Motor neuron (in vitro differentiated cells): ENCODE measurements around the gene DLGAP4. TPM values are rescaled to one million over a fixed set of nuclear protein-coding genes. Genes with fewer than 3 reads are reported as not detected.
A peak's percentile ranks its signal among the peaks of the same experiment; 100 is the strongest.

Source experiments
- ATAC-seq, 8 experiments: fragments of 200-7000 bp; cut with Tn5 transposase; replicated peaks in 6 of 8; 2 replicates each; pipeline ENCODE4 v1.8.0; 2021; ENCODE audit warnings: mild to moderate bottlenecking in 8 of 8, moderate library complexity in 8 of 8
- H3K27ac ChIP-seq, 2 donors: fragments of 250-450 bp; sonication (Bioruptor Pico); 2 replicates each; pipeline ENCODE4 v1.9.0; 2021; ENCODE audit warnings: antibody characterized with exemption in 2 of 2, mild to moderate bottlenecking in 2 of 2, moderate library complexity in 1 of 2
- H3K4me1 ChIP-seq, 2 donors: fragments of 250-450 bp; sonication (Bioruptor Pico); replicated peaks in 1 of 2; 2 replicates each; pipeline ENCODE4 v1.6.1; 2021; ENCODE audit warnings: antibody characterized with exemption in 2 of 2, mild to moderate bottlenecking in 2 of 2, moderate library complexity in 1 of 2
- H3K4me3 ChIP-seq, 5 donors: fragments of 250-450 bp; sonication (Bioruptor Pico); 2 replicates each; pipeline ENCODE4 v1.9.0; 2021; ENCODE audit warnings: antibody characterized with exemption in 5 of 5, mild to moderate bottlenecking in 5 of 5, moderate library complexity in 4 of 5
- WGBS, 10 experiments: fragments of 450-650 bp; shearing (Covaris generic); methylation state at CpG; one replicate each; pipeline ENCODE4 v1.0.0; 2022; 5-methylcytosine and 5-hydroxymethylcytosine counted together
- in situ Hi-C, 9 experiments: fragments of 400-800 bp; cut with MboI; loops; one replicate each; pipeline ENCODE4 v1.15.0; 2021; ENCODE audit warnings: low sequenced_read_pairs in 9 of 9, low pct_unique_long_range_greater_than_20kb in 2 of 9; ENCODE audit not compliant: unreplicated experiment in 9 of 9
- total RNA-seq, 8 experiments: library from RNA; unstranded; fragments of 300-600 nt; gene quantifications; 2 replicates each; pipeline versions ENCODE4 v1.2.3 to v1.2.4, GENCODE V29; 2022

Gene DLGAP4
- total RNA-seq, 8 experiments from 2014 or later = 13.3 to 51.8 (median 40.0) TPM

- peak; percentile 48 to 88 (median 82) for ATAC-seq
- Histone ChIP-seq H3K4me1 (peaks cover 28 to 33% of the 10 kb centered on the region in 2 donors), H3K4me3 (peak overlapping the region; percentile 79 to 99 (median 81)), H3K27ac (peak overlapping the region; percentile 94 to 96)
- WGBS, 10 experiments = 55 to 100% (median 81%) methylated on average over 1 to 11 of the region's 96 CpGs; no CpG with 5 or more reads in 3 of the 10 experiments
- in situ Hi-C loops = no loop called here
These were observed 154.8 kb downstream of the DLGAP4 start for GRCh38 chr20:36460648-36461599.

- peak in 6 of 8 experiments; percentile 2 to 50 (median 42) for ATAC-seq
These were observed 155.7 kb downstream of the DLGAP4 start for GRCh38 chr20:36461600-36462439.

DNA sequence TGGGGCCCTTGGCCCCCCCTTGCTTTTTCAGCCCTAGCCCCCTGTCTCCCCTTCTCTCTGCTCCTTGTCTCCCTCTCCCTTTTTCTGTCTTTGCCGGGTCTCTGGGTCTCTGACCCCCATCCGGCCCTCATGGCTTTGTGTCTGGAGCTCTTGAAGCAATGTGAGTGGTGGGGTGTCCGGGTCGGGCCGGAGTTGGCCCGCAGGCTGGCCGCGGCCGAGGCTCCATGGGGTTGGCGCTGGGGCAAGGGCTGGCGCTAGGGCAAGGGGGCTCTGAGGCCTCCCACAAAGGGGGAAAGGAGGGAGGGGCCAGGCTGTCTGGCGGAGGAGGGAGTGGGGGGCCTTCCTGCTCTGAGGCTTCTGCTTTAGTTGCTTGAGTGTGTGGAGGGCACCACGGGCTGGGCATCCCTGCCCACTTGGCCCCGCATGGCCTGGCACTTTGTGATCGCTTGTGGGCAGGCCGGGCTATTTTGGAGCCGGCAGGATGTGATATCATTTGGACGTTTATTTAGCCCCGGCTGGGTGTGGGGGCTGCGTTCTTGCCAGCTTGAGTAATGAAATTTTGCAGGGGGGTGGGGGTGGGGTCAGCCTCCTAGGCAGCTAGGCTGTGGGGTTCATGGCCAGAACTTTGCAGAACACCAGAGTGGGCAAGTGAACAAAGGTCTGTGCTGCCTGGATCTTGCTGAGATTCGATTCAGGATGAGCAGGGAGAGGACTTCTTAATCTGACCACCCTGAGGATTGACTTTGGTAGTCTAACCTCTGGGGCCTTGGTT is 156.5 kb downstream of the DLGAP4 start:
- ATAC-seq = peak in 1 of 8 experiments; percentile 1
- Histone ChIP-seq H3K27ac (peak overlapping the region; percentile 94 to 96), H3K4me3 (peak overlapping the region; percentile 79 to 99 (median 81)), H3K4me1 (peaks cover 39 to 50% of the 10 kb centered on the region in 2 donors)
- WGBS, 10 experiments = 0 to 13% (median 0%) methylated on average over 1 to 3 of the region's 21 CpGs; no CpG with 5 or more reads in 6 of the 10 experiments
- in situ Hi-C loops = no loop called here

More at GRCh38 chr20:36461600-36462439, 155.7 kb downstream of the DLGAP4 start:
- peak overlapping the region; percentile 79 to 99 (median 81) for H3K4me3 ChIP-seq
- H3K27ac ChIP-seq = peak overlapping the region; percentile 94 to 96
- in situ Hi-C loops = no loop called here
- 0% methylated on average over 1 to 5 of the region's 58 CpGs; no CpG with 5 or more reads in 7 of the 10 experiments for WGBS, 10 experiments
- H3K4me1 ChIP-seq = peaks cover 32 to 42% of the 10 kb centered on the region in 2 donors

GRCh38 chr20:36463212-36464061 is 157.3 kb downstream of the DLGAP4 start:
- WGBS, 10 experiments = 0 to 60% (median 20%) methylated on average over 1 to 9 of the region's 10 CpGs
- Histone ChIP-seq H3K4me3 (peak overlapping the region; percentile 79 to 99 (median 81)), H3K4me1 (peaks cover 47 to 58% of the 10 kb centered on the region in 2 donors), H3K27ac (peak overlapping the region in 1 of 2 donors; percentile 96)
- in situ Hi-C loops = no loop called here
- no peak for ATAC-seq

GRCh38 chr20:36465109-36466080 is 159.3 kb downstream of the DLGAP4 start:
- peak; percentile 27 to 51 (median 37) for ATAC-seq
- H3K4me1 ChIP-seq = peaks cover 50 to 61% of the 10 kb centered on the region in 2 donors
- 0 to 77% (median 27%) methylated on average over 1 to 6 of the region's 12 CpGs; no CpG with 5 or more reads in 2 of the 10 experiments for WGBS, 10 experiments
- H3K4me3 ChIP-seq = peak overlapping the region in 1 of 5 donors; percentile 2
- peak overlapping the region in 1 of 2 donors; percentile 36 for H3K27ac ChIP-seq
- in situ Hi-C loops = no loop called here

- no peak overlapping the region for H3K4me3 ChIP-seq
- no peak for ATAC-seq
- H3K4me1 ChIP-seq = peaks cover 45 to 56% of the 10 kb centered on the region in 2 donors
- 6 to 90% (median 69%) methylated on average over 1 to 3 of the region's 3 CpGs; no CpG with 5 or more reads in 5 of the 10 experiments for WGBS, 10 experiments
- in situ Hi-C loops = no loop called here
- H3K27ac ChIP-seq = no peak overlapping the region
These were observed 159.9 kb downstream of the DLGAP4 start for GRCh38 chr20:36466089-36466488.

DNA sequence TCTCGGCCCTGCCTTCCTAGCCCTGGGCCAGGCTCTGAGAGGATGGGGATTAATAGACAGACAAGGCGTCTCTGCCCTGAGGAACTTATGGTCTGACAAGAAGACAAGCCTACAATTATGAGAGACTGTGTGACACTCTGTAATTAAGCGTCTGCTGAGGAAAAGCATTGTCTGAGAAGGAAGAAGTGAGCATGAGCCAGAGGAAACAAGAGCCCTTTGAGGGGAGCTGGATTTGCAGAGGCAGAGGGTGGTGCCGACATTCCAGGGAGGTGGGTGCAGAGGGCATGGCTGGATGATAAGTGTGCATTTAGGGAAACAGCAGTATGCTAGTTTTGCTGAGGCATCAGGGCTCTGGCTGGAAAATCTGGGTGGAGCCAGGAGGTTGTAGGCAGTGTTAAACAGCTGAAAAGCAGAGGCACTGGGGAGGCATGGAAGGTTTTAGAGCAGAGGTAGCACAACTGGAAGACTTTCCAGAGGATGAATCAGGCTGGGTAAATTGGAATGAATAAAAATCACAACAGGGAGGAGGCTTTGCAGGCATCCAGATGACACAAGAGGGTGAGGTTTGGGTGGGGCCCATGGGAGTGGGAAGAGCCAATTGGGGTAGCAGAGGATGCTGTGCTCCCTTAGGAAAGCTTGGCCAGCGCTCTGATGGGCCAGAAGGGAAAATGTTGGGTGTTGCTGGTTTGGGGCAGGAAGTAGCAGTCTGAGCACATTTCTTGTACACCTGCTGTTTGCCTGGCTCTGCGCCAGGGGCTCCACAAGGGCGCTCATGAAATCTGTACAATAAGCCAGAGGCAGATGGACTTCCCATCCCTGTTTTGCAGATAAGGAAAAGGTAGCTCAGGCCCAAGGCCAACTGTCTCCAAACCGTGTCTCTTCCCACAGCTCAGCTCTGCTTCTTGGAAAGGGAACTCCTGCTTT is 161.2 kb downstream of the DLGAP4 start:
- no peak overlapping the region for H3K4me3 ChIP-seq
- in situ Hi-C loops = no loop called here
- 0 to 100% (median 43%) methylated on average over 1 to 6 of the region's 8 CpGs for WGBS, 10 experiments
- ATAC-seq = peak in 3 of 8 experiments; percentile 34 to 60 (median 43)
- peak overlapping the region in 1 of 2 donors; percentile 9 for H3K27ac ChIP-seq
- peaks cover 45 to 59% of the 10 kb centered on the region in 2 donors for H3K4me1 ChIP-seq

- peak in 5 of 8 experiments; percentile 56 to 86 (median 73) for ATAC-seq
- Histone ChIP-seq H3K27ac (peak overlapping the region in 1 of 2 donors; percentile 9), H3K4me1 (peaks cover 45 to 57% of the 10 kb centered on the region in 2 donors), H3K4me3 (no peak overlapping the region)
- WGBS, 10 experiments = 35 to 80% (median 56%) methylated on average over 3 to 9 of the region's 10 CpGs
- in situ Hi-C loops = no loop called here
These were observed 162.2 kb downstream of the DLGAP4 start for GRCh38 chr20:36468149-36469000.

GRCh38 chr20:36469973-36470372 is 163.8 kb downstream of the DLGAP4 start:
- 40 to 100% (median 83%) methylated on average over 1 to 2 of the region's 2 CpGs; no CpG with 5 or more reads in 5 of the 10 experiments for WGBS, 10 experiments
- ATAC-seq = no peak
- Histone ChIP-seq H3K4me3 (no peak overlapping the region), H3K4me1 (peaks cover 32 to 41% of the 10 kb centered on the region in 2 donors), H3K27ac (no peak overlapping the region)
- in situ Hi-C loops = no loop called here
